Heart left ventricle (tissue), 16 donors: ENCODE measurements around the gene TSEN54. TPM values are rescaled to one million over a fixed set of nuclear protein-coding genes. Genes with fewer than 3 reads are reported as not detected.

ENCODE experiments used
- ATAC-seq, 4 donors: fragments of 200-7000 bp; cut with Tn5 transposase; one replicate each; pipeline ENCODE4 v1.9.1; 2020 to 2022; ENCODE audit warnings: moderate library complexity in 4 of 4, mild to moderate bottlenecking in 3 of 4, moderate number of reproducible peaks in 1 of 4
- DNase-seq, 5 donors: peaks; one replicate each; pipeline ENCODE4 v3.0.0-alpha.2; 2020
- H3K27ac ChIP-seq, 12 donors: fragments of 200-600 bp; sonication (generic) in 4 of 12; one replicate each; pipeline versions ENCODE4 v1.5.0 to v1.8.0; 2016 to 2022; ENCODE audit warnings: mild to moderate bottlenecking in 2 of 12
- H3K27me3 ChIP-seq, 9 donors: fragments of 200-600 bp; sonication (generic) in 2 of 9; one replicate each; pipeline versions ENCODE4 v1.5.1 to v1.8.0; 2016 to 2022; ENCODE audit warnings: mild to moderate bottlenecking in 3 of 9
- H3K36me3 ChIP-seq, 9 donors: fragments of 200-600 bp; sonication (generic) in 2 of 9; one replicate each; pipeline versions ENCODE4 v1.5.0 to v1.8.0; 2018 to 2022; ENCODE audit warnings: mild to moderate bottlenecking in 2 of 9
- H3K4me1 ChIP-seq, 12 donors: fragments of 200-600 bp; sonication (generic) in 4 of 12; one replicate each; pipeline versions ENCODE4 v1.5.0 to v1.8.0; 2016 to 2022; ENCODE audit warnings: mild to moderate bottlenecking in 3 of 12
- H3K4me3 ChIP-seq, 12 donors: fragments of 200-600 bp; sonication (generic) in 4 of 12; one replicate each; pipeline versions ENCODE4 v1.5.0 to v1.8.0; 2017 to 2022; ENCODE audit warnings: mild to moderate bottlenecking in 9 of 12, moderate library complexity in 4 of 12
- H3K9me3 ChIP-seq, 12 donors: fragments of 200-600 bp; sonication (generic) in 4 of 12; one replicate each; pipeline versions ENCODE4 v1.5.0 to v1.8.0; 2016 to 2022; ENCODE audit warnings: mild to moderate bottlenecking in 1 of 12
- POLR2A ChIP-seq, 2 donors: fragments of 450-650 bp; IDR thresholded peaks; one replicate each; pipeline ENCODE4 v1.6.1; 2017; ENCODE audit warnings: antibody characterized with exemption in 2 of 2, mild to moderate bottlenecking in 2 of 2, moderate library complexity in 2 of 2
- WGBS, 4 donors: extraction: QIAGEN DNeasy Blood & Tissue Kit in 2 of 4; methylation state at CpG; one replicate each; pipeline versions ENCODE4 v1.1.5 to v1.1.7; 2013 to 2018; 5-methylcytosine and 5-hydroxymethylcytosine counted together
- intact Hi-C, 10 donors: fragments of 100-400 bp; cut with DNase I; formaldehyde crosslinking; loops; one replicate each; pipeline versions ENCODE4 v1.11.1 to v1.14.2; 2022
- polyA plus RNA-seq, 2 donors: library from polyadenylated mRNA; stranded (reverse); fragments of 200-250 nt; gene quantifications; one replicate each; pipeline ENCODE4 v1.2.3, GENCODE V29; 2013
- total RNA-seq, 9 donors: library from RNA; depleted of rRNA in 2 of 9; stranded (reverse); fragments of >200 nt in 2 of 9; fragmentation: NEBNext Ultra II Directional in 3 of 9; extraction: Animal tissue kit (Norgen Biotek cat#: 25700) in 3 of 9; gene quantifications; one replicate each; pipeline versions ENCODE4 v1.1.0 to v1.2.4, GENCODE V29; 2016 to 2023
- TF ChIP-seq, protein P1 (sequence below), 12 donors: fragments of 200-600 bp; sonication (generic) in 4 of 12; IDR thresholded peaks; one replicate each; pipeline versions ENCODE4 v1.5.0 to v1.8.0; 2018 to 2022; ENCODE audit warnings: antibody characterized with exemption in 12 of 12, mild to moderate bottlenecking in 5 of 12
- donor health status: ischemic (EF 13 %, LVEDD 7.1; RV severe dilation, severe dysfunction).
- donor health status: healthy with polysubstance abuse.
- donor health status: DM: no; HTN: yes; CAD: no.
- donor health status: DM: no; HTN: no; CAD: no.
- donor health status: ischemic (EF 25% LVEDD 6.9; RV normal size, moderate dysfunction).
- donor health status: ischemic (EF 25% LVEDD 5.7; RV mildly dilated, moderate dysfunction).
- donor health status: healthy.
- donor health status: DM: yes; HTN: yes; CAD: no.
- donor health status: ischemic (EF 35%, LVEDD 5.7; RV mildly dilated, moderate dysfunction).
- donor health status: nonischemic (EF 11% LVEDD 7.7; RV severe dilation, severe dysfunction).
- donor health status: DM: yes; HTN: yes; CAD: no.
- donor health status: PGD.
- donor health status: ischemic (EF 29% LVEDD 5.4; RV normal size, mild dysfunction).
- donor health status: nonischemic (EF 23%, LVEDD 6.1; RV moderate dilation, normal function).

Gene TSEN54
- total and polyA plus RNA-seq, 11 donors: 4.0 to 12.4 (median 9.4) TPM

DNA sequence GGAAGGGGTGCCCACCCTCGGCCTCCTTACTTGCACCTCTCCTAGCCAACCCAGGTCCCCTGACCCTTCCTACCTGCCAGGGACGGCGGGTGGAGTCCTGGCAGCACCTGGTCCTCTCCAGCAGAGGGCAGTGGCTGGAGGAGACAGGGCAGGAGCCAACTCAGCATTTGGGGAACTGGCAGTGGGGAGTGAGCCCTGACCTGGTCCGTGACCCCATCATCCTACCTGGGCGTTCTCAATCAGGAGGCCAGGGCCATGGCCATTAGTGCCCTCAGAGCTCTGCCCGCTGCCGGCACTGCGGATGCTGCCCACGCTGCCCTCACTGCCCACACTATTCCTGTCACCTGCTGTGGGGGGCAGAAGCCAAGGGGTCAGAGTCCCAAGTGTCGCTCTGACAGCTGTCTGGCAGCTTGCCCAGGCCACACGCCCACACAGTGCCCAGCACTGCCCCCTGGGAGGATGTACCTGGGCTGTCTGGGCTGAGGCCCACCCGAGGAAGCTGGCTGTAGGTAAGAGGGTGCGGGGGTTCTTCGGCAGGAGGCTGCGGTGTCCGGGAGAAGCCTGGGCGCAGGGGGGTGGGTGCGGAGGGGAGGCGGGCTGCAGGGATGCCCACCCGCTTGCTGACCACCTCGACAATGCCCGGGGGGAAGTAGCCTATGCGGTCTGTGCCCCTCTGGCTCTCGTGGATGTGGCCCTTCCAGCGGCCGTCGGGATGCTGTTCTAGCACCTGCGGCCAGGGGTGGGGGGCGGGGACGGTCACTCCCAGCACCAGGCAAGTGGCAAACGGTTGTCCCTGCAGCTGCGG is 11.8 kb upstream of the TSEN54 start:
- H3K27ac ChIP-seq: peak overlapping the region in 4 of 12 donors; percentile 17 to 44 (median 21)
- peak in 2 of 5 donors; percentile 39 to 64 for DNase-seq

GRCh38 chr17:75505152-75505409 is 11.2 kb upstream of the TSEN54 start:
- H3K27ac ChIP-seq: peak overlapping the region in 1 of 12 donors; percentile 18
- no peak overlapping the region for H3K4me3 ChIP-seq
- intact Hi-C loops: no loop called here
- peak in 1 of 5 donors; percentile 54 for DNase-seq
- ATAC-seq: no peak
- no peaks in the 10 kb centered on the region for H3K9me3 ChIP-seq
- peaks cover 0 to 68% (median 27%) of the 10 kb centered on the region in 12 donors for H3K4me1 ChIP-seq
- H3K27me3 ChIP-seq: no peaks in the 10 kb centered on the region
- WGBS, 4 donors: 84 to 93% (median 89%) methylated on average over 4 of the region's 4 CpGs
- TF ChIP-seq POLR2A (IDR thresholded peaks at IDR 0.05): no peak
- TF ChIP-seq, protein P1, sequence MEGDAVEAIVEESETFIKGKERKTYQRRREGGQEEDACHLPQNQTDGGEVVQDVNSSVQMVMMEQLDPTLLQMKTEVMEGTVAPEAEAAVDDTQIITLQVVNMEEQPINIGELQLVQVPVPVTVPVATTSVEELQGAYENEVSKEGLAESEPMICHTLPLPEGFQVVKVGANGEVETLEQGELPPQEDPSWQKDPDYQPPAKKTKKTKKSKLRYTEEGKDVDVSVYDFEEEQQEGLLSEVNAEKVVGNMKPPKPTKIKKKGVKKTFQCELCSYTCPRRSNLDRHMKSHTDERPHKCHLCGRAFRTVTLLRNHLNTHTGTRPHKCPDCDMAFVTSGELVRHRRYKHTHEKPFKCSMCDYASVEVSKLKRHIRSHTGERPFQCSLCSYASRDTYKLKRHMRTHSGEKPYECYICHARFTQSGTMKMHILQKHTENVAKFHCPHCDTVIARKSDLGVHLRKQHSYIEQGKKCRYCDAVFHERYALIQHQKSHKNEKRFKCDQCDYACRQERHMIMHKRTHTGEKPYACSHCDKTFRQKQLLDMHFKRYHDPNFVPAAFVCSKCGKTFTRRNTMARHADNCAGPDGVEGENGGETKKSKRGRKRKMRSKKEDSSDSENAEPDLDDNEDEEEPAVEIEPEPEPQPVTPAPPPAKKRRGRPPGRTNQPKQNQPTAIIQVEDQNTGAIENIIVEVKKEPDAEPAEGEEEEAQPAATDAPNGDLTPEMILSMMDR (IDR thresholded peaks at IDR 0.05): no peak
- peaks cover 0 to 82% (median 55%) of the 10 kb centered on the region in 9 donors for H3K36me3 ChIP-seq

More for the DNA sequence above, 11.8 kb upstream of the TSEN54 start:
- WGBS, 4 donors: 70 to 76% (median 72%) methylated on average over 22 to 32 of the region's 32 CpGs
- no peaks in the 10 kb centered on the region for H3K9me3 ChIP-seq
- peaks cover 0 to 81% (median 60%) of the 10 kb centered on the region in 9 donors for H3K36me3 ChIP-seq
- no peaks in the 10 kb centered on the region for H3K27me3 ChIP-seq
- H3K4me1 ChIP-seq: peaks cover 0 to 68% (median 25%) of the 10 kb centered on the region in 12 donors
- TF ChIP-seq, protein P1 (IDR thresholded peaks at IDR 0.05): peak; percentile 35 to 64 (median 46)
- no peak for TF ChIP-seq POLR2A (IDR thresholded peaks at IDR 0.05)
- ATAC-seq: peak in 2 of 4 donors; percentile 5 to 16
- intact Hi-C loops: loop anchor here in 1 of 10 donors (5.0 kb wide), 1 partner anchor 47 kb away; the partner anchor contains the start of gene TMEM94
- H3K4me3 ChIP-seq: no peak overlapping the region

DNA sequence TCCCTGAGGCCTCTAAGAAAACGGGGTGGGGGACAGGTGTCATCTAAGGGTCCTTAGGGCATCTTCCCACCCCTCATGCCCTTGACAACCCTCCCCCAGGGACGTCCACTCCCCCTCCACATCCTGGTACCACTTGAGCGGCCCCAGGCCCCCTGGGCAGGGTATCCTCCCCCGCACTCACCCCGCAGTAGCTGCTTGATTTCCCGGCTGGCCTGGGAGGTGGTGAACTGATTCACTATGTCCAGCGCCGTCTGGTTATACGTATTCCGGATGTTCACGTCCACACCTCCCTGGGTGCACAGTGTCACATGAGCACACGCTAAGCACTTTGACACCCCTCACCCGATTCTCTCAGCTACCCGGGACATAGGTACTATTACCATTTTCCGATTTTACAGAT is 10.7 kb upstream of the TSEN54 start:
- peaks cover 0 to 69% (median 28%) of the 10 kb centered on the region in 12 donors for H3K4me1 ChIP-seq
- no peak for ATAC-seq
- 80 to 82% (median 81%) methylated on average over 15 of the region's 15 CpGs for WGBS, 4 donors
- DNase-seq: no peak
- no peak for TF ChIP-seq POLR2A (IDR thresholded peaks at IDR 0.05)
- TF ChIP-seq, protein P1 (IDR thresholded peaks at IDR 0.05): no peak
- no peaks in the 10 kb centered on the region for H3K27me3 ChIP-seq
- H3K27ac ChIP-seq: no peak overlapping the region
- peaks cover 0 to 82% (median 54%) of the 10 kb centered on the region in 9 donors for H3K36me3 ChIP-seq
- H3K4me3 ChIP-seq: no peak overlapping the region
- intact Hi-C loops: no loop called here
- H3K9me3 ChIP-seq: no peaks in the 10 kb centered on the region

- H3K36me3 ChIP-seq: peaks cover 0 to 82% (median 53%) of the 10 kb centered on the region in 9 donors
- H3K27me3 ChIP-seq: no peaks in the 10 kb centered on the region
- peaks cover 0 to 69% (median 31%) of the 10 kb centered on the region in 12 donors for H3K4me1 ChIP-seq
- TF ChIP-seq, protein P1 (IDR thresholded peaks at IDR 0.05): no peak
- TF ChIP-seq POLR2A (IDR thresholded peaks at IDR 0.05): no peak
- intact Hi-C loops: no loop called here
- H3K27ac ChIP-seq: peak overlapping the region in 1 of 12 donors; percentile 87
- ATAC-seq: no peak
- 85 to 93% (median 89%) methylated on average over 20 to 21 of the region's 21 CpGs for WGBS, 4 donors
- H3K4me3 ChIP-seq: no peak overlapping the region
- no peak for DNase-seq
- H3K9me3 ChIP-seq: no peaks in the 10 kb centered on the region
These were observed 10.2 kb upstream of the TSEN54 start for GRCh38 chr17:75506134-75506533.
